ENCODE data around the gene FOXN3.

DNA sequence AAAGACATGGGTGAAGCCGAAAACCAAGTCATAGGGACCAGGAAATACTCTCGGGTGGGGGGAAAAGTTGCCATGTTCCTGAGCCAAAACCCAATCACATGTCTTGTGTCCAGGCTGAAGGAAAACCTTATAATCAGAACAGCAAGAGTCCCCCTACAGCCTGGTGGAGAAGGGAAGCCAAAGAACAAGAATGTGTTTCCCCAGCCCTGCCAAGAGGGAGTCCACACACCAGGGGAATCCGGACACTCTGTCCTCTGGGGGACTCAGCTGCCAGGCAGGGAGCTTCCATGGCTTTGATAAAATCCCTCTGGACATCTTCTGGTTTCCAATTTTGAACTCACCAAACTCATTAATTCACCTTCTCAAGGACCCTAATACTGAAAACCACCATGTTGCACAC, 273.0 kb downstream of the FOXN3 start:
- TF ChIP-seq ZNF274 (IDR thresholded peaks at IDR 0.05; ENCODE audit: low read depth, low read length) (no peak), YY1 (IDR thresholded peaks at IDR 0.05; ENCODE audit: insufficient read depth, insufficient read length) (no peak)

Data from NT2/D1 (cell line).